Measurements from ENCODE around the gene PDZK1IP1.

DNA sequence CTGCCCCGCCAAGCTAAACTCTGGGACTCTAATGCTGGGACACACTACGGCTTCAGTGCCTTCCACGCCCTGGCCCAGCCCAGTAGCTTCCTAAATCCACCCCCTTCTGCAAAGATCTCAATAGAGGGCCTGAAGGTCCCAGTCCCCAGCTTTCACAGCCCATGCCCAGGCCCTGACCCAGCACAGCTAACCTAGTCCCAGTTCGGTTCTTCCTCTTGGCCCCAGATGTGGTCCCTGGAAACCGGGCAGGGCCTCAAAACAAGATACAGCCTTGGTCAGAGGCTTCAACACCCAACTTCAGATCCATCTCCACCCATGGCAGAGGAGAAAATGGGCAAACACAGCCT, 646 bp upstream of the PDZK1IP1 start:
- TF ChIP-seq, protein P1, sequence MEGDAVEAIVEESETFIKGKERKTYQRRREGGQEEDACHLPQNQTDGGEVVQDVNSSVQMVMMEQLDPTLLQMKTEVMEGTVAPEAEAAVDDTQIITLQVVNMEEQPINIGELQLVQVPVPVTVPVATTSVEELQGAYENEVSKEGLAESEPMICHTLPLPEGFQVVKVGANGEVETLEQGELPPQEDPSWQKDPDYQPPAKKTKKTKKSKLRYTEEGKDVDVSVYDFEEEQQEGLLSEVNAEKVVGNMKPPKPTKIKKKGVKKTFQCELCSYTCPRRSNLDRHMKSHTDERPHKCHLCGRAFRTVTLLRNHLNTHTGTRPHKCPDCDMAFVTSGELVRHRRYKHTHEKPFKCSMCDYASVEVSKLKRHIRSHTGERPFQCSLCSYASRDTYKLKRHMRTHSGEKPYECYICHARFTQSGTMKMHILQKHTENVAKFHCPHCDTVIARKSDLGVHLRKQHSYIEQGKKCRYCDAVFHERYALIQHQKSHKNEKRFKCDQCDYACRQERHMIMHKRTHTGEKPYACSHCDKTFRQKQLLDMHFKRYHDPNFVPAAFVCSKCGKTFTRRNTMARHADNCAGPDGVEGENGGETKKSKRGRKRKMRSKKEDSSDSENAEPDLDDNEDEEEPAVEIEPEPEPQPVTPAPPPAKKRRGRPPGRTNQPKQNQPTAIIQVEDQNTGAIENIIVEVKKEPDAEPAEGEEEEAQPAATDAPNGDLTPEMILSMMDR (IDR thresholded peaks at IDR 0.05), result no peak
- TF ChIP-seq POLR2A (IDR thresholded peaks at IDR 0.05), result no peak

Measured in adrenal gland (tissue), 5 donors.